NB4 (cell line): ENCODE results near the gene PTGR2.

ENCODE experiments used
- CTCF ChIP-seq: IDR thresholded peaks from one replicate; pipeline ENCODE4 v1.5.1; 2012; ENCODE audit warnings: low read depth, low read length
- POLR2A ChIP-seq: IDR thresholded peaks from 2 replicates; pipeline ENCODE4 v1.6.1; 2011; ENCODE audit warnings: mild to moderate bottlenecking; ENCODE audit not compliant: insufficient read length; ENCODE audit errors: extremely low read depth

GRCh38 chr14:73896521-73896920 is 44.9 kb downstream of the PTGR2 start:
- TF ChIP-seq CTCF (no peak), POLR2A (no peak)
